DMS 273 treated with DMSO at 0.1 percent for 48 hours (cell line): ENCODE measurements around the gene TPO.
"Not testable (repeated sequence)": the region's sequence is repeated elsewhere in the genome, so short reads cannot be mapped to it uniquely, and the experiment has no call there.

Experiments
- DNase-seq: peaks from one replicate; lab custom pipeline; 2025; lab: John Stamatoyannopoulos, UW

Gene TPO

GRCh38 chr2:1557467-1557820 is 144.2 kb downstream of the TPO start:
- no peak for DNase-seq

- no peak for DNase-seq
These were observed 146.4 kb downstream of the TPO start for GRCh38 chr2:1559589-1560175.

- DNase-seq = no peak
These were observed 148.0 kb downstream of the TPO start for GRCh38 chr2:1561259-1561658.

GRCh38 chr2:1561811-1562421 is 148.7 kb downstream of the TPO start:
- no peak for DNase-seq

GRCh38 chr2:1563084-1563857 is 150.0 kb downstream of the TPO start:
- no peak for DNase-seq

GRCh38 chr2:1563943-1564891 is 151.0 kb downstream of the TPO start:
- no peak for DNase-seq

- no peak for DNase-seq
These were observed 154.5 kb downstream of the TPO start for GRCh38 chr2:1567556-1568344.

GRCh38 chr2:1568345-1568668 is 155.0 kb downstream of the TPO start:
- DNase-seq = not testable (repeated sequence)

GRCh38 chr2:1569879-1570450 is 156.7 kb downstream of the TPO start:
- no peak for DNase-seq

- DNase-seq = no peak
These were observed 158.5 kb downstream of the TPO start for GRCh38 chr2:1571477-1572417.

GRCh38 chr2:1572638-1573037 is 159.4 kb downstream of the TPO start:
- DNase-seq = no peak

GRCh38 chr2:1577846-1578245 is 164.6 kb downstream of the TPO start:
- DNase-seq = no peak

- not testable (repeated sequence) for DNase-seq
These were observed 168.1 kb downstream of the TPO start for GRCh38 chr2:1581257-1581964.

GRCh38 chr2:1581965-1582625 is 168.8 kb downstream of the TPO start:
- no peak for DNase-seq

GRCh38 chr2:1582891-1583341 is 169.7 kb downstream of the TPO start:
- DNase-seq = no peak

- no peak for DNase-seq
These were observed 170.8 kb downstream of the TPO start for GRCh38 chr2:1584051-1584531.

- no peak for DNase-seq
These were observed 171.6 kb downstream of the TPO start for GRCh38 chr2:1584691-1585485.

GRCh38 chr2:1585635-1586034 is 172.4 kb downstream of the TPO start:
- no peak for DNase-seq
